ENCODE data around the gene HIGD1A.

HIGD1A gene

GRCh38 chr3:42847731-42848130, 43.4 kb upstream of the HIGD1A start:
- no peak overlapping the region for H3K4me3 ChIP-seq (ENCODE audit: low read depth, low read length)
- TF ChIP-seq CTCF (IDR thresholded peaks at IDR 0.05; ENCODE audit: low read depth, low read length) = no peak

- H3K4me3 ChIP-seq (ENCODE audit: low read depth, low read length) = no peak overlapping the region
- TF ChIP-seq CTCF (IDR thresholded peaks at IDR 0.05; ENCODE audit: low read depth, low read length) = no peak
Observed at GRCh38 chr3:42846685-42847522, 42.6 kb upstream of the HIGD1A start.

GRCh38 chr3:42844815-42845214, 40.5 kb upstream of the HIGD1A start:
- no peak overlapping the region for H3K4me3 ChIP-seq (ENCODE audit: low read depth, low read length)
- TF ChIP-seq CTCF (IDR thresholded peaks at IDR 0.05; ENCODE audit: low read depth, low read length) = no peak

GRCh38 chr3:42844412-42844713, 40.1 kb upstream of the HIGD1A start:
- no peak for TF ChIP-seq CTCF (IDR thresholded peaks at IDR 0.05; ENCODE audit: low read depth, low read length)
- no peak overlapping the region for H3K4me3 ChIP-seq (ENCODE audit: low read depth, low read length)

- no peak for TF ChIP-seq CTCF (IDR thresholded peaks at IDR 0.05; ENCODE audit: low read depth, low read length)
- no peak overlapping the region for H3K4me3 ChIP-seq (ENCODE audit: low read depth, low read length)
Observed at GRCh38 chr3:42843713-42844411, 39.6 kb upstream of the HIGD1A start.

- no peak for TF ChIP-seq CTCF (IDR thresholded peaks at IDR 0.05; ENCODE audit: low read depth, low read length)
- no peak overlapping the region for H3K4me3 ChIP-seq (ENCODE audit: low read depth, low read length)
Observed at GRCh38 chr3:42841332-42841731, 37.0 kb upstream of the HIGD1A start.

- TF ChIP-seq CTCF (IDR thresholded peaks at IDR 0.05; ENCODE audit: low read depth, low read length) = peak; percentile 74
- H3K4me3 ChIP-seq (ENCODE audit: low read depth, low read length) = peak overlapping the region; percentile 13; the same call in 1 of the 2 replicates
Observed at GRCh38 chr3:42839616-42840015, 35.3 kb upstream of the HIGD1A start.

All from WI38 (cell line).